Lower lobe of right lung (tissue), 2 donors: ENCODE data around the gene IFITM5. TPM values are rescaled to one million over a fixed set of nuclear protein-coding genes. Genes with fewer than 3 reads are reported as not detected.

Experiments used
- ATAC-seq, 2 donors: fragments of 200-7000 bp; cut with Tn5 transposase; one replicate each; pipeline ENCODE4 v1.9.1; 2020 to 2022; ENCODE audit warnings: mild to moderate bottlenecking in 2 of 2, moderate library complexity in 2 of 2
- DNase-seq: peaks from one replicate; pipeline ENCODE4 v3.0.0-alpha.2; 2020
- H3K27ac ChIP-seq: fragments of 200-600 bp; one replicate; pipeline ENCODE4 v1.8.0; 2022
- H3K27me3 ChIP-seq: fragments of 200-600 bp; one replicate; pipeline ENCODE4 v1.8.0; 2022; ENCODE audit warnings: low read depth
- H3K36me3 ChIP-seq: fragments of 200-600 bp; one replicate; pipeline ENCODE4 v1.8.0; 2022; ENCODE audit warnings: mild to moderate bottlenecking
- H3K4me1 ChIP-seq: fragments of 200-600 bp; one replicate; pipeline ENCODE4 v1.8.0; 2022
- H3K4me3 ChIP-seq: fragments of 200-600 bp; one replicate; pipeline ENCODE4 v1.8.0; 2022; ENCODE audit warnings: mild to moderate bottlenecking
- H3K9me3 ChIP-seq: fragments of 200-600 bp; one replicate; pipeline ENCODE4 v1.8.0; 2022
- CTCF ChIP-seq: fragments of 200-600 bp; IDR thresholded peaks from one replicate; pipeline ENCODE4 v1.8.0; 2022; ENCODE audit warnings: antibody characterized with exemption, mild to moderate bottlenecking
- intact Hi-C: fragments of 100-400 bp; cut with DNase I; formaldehyde crosslinking; loops from one replicate; pipeline ENCODE4 v1.11.0; 2022
- total RNA-seq: library from RNA; stranded (reverse); fragmentation: NEBNext Ultra II Directional; extraction: Animal tissue kit (Norgen Biotek cat#: 25700); gene quantifications from one replicate; pipeline ENCODE4 v1.2.1, GENCODE V29; 2021
- donor health status: DM: no; HTN: yes; CAD: no; lungs with severe emphysema.

Gene IFITM5
- total RNA-seq, 1 donor from 2014 or later = not detected

- H3K36me3 ChIP-seq = no peaks in the 10 kb centered on the region
- H3K4me1 ChIP-seq = peaks cover 42% of the 10 kb centered on the region
- no peak for DNase-seq
- intact Hi-C loops = no loop called here
- no peak for ATAC-seq
- peaks cover 68% of the 10 kb centered on the region for H3K27me3 ChIP-seq
- H3K9me3 ChIP-seq = no peaks in the 10 kb centered on the region
- no peak for TF ChIP-seq CTCF
- no peak overlapping the region for H3K4me3 ChIP-seq
- no peak overlapping the region for H3K27ac ChIP-seq
These were observed 17.2 kb downstream of the IFITM5 start for GRCh38 chr11:282171-282570.

GRCh38 chr11:281486-282161, 17.7 kb downstream of the IFITM5 start:
- no peaks in the 10 kb centered on the region for H3K9me3 ChIP-seq
- no peak for TF ChIP-seq CTCF
- H3K27me3 ChIP-seq = peaks cover 68% of the 10 kb centered on the region
- H3K27ac ChIP-seq = no peak overlapping the region
- no peak for ATAC-seq
- H3K4me1 ChIP-seq = peaks cover 42% of the 10 kb centered on the region
- no peak for DNase-seq
- peak overlapping the region; percentile 46 for H3K4me3 ChIP-seq
- no peaks in the 10 kb centered on the region for H3K36me3 ChIP-seq
- intact Hi-C loops = no loop called here

- Histone ChIP-seq H3K36me3 (no peaks in the 10 kb centered on the region), H3K27me3 (peaks cover 68% of the 10 kb centered on the region), H3K4me3 (peak overlapping the region; percentile 46), H3K9me3 (no peaks in the 10 kb centered on the region), H3K27ac (no peak overlapping the region), H3K4me1 (peaks cover 42% of the 10 kb centered on the region)
- intact Hi-C loops = no loop called here
- ATAC-seq (peak; percentile 3 to 25), DNase-seq (peak; percentile 70)
- no peak for TF ChIP-seq CTCF
These were observed 18.4 kb downstream of the IFITM5 start for GRCh38 chr11:280706-281485.

GRCh38 chr11:279966-280705, 19.2 kb downstream of the IFITM5 start:
- H3K36me3 ChIP-seq = no peaks in the 10 kb centered on the region
- peaks cover 68% of the 10 kb centered on the region for H3K27me3 ChIP-seq
- ATAC-seq (peak; percentile 16 to 51), DNase-seq (peak; percentile 60)
- H3K9me3 ChIP-seq = no peaks in the 10 kb centered on the region
- TF ChIP-seq CTCF = no peak
- peak overlapping the region; percentile 46 for H3K4me3 ChIP-seq
- no peak overlapping the region for H3K27ac ChIP-seq
- intact Hi-C loops = no loop called here
- peaks cover 42% of the 10 kb centered on the region for H3K4me1 ChIP-seq
